NOMO-1 (cell line): ENCODE measurements around the gene TNNI2.
"Not testable (repeated sequence)": the region's sequence is repeated elsewhere in the genome, so short reads cannot be mapped to it uniquely, and the experiment has no call there.

ENCODE experiments used
- DNase-seq, 2 experiments: peaks; one replicate each; lab custom pipeline; 2025; ENCODE audit not compliant: unreplicated experiment in 2 of 2; lab: John Stamatoyannopoulos, UW

Gene TNNI2

DNA sequence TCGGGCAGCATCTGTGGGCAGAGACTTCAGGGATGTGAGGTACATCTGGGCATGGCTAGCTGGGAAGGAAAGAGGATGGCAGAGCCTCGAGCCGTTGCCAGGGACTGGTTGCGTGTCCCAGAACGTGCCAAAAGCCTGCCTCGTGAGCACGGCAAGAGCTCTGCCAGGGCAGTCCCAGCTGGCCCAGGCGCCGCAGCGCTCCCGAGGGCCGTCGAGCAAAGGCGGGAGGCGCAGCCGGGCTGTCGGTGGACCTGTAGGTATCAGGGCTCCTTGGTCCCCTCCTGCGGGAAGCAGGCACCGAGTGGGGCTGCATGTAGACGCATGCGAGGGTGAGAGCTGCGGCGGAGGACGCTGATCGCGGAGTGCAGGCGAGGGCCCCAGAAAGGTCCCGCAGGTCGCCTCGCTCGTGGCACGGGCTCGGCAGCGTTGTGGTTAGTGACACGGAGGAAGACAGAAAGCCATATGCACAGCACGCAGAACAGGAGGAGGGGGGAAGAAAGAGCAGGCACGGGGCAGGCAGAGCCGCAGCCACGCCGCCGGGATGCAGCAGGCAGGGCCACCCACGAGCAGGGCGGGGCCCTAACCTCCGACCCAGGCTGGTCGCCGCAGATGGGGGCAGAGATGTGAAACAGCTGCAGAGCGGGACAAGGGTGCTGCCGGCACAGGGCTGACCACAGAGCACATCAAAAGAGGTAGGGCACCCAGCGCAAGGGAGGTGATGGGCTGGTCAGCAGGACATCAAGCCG lies 32.1 kb downstream of the TNNI2 start:
- DNase-seq: no peak

DNA sequence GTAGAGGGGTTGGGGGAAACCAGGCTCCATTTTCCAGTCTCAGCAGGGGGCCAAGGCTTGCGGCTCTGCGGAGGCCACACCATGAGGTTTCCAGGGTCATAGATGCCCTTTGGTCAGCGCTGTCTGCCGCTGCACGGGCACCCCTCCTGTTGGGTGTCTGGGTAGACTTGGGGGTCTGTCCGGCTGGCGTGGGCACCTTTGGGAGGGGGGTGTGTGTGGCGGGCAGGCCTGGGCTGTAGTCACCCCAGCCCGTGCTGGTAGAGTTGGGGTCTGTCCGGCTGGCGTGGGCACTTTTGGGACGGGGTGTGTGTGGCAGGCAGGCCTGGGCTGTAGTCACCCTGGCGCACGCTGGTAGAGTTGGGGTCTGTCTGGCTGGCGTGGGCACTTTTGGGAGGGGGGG lies 32.8 kb downstream of the TNNI2 start:
- DNase-seq: no peak

DNA sequence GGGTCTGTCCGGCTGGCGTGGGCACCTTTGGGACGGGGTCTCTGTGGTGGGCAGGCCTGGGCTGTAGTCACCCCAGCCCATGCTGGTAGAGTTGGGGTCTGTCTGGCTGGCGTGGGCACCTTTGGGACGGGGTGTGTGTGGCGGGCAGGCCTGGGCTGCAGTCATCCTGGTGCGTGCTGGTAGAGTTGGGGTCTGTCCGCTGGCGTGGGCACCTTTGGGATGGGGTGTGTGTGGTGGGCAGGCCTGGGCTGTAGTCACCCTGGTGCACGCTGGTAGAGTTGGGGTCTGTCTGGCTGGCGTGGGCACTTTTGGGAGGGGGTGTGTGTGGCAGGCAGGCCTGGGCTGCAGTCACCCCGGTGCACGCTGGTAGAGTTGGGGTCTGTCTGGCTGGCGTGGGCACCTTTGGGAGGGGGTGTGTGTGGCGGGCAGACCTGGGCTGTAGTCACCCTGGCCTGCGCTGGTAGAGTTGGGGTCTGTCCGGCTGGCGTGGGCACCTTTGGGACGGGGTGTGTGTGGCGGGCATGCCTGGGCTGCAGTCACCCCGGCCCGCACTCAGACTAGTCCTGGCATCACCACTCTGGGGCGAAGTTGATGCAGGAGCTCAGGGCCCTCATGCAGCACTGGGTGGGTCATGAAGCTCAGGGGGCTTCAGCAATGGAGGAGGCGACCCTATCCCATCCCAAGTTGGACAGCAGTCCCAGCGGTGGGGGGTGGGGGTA lies 33.6 kb downstream of the TNNI2 start:
- no peak for DNase-seq

DNA sequence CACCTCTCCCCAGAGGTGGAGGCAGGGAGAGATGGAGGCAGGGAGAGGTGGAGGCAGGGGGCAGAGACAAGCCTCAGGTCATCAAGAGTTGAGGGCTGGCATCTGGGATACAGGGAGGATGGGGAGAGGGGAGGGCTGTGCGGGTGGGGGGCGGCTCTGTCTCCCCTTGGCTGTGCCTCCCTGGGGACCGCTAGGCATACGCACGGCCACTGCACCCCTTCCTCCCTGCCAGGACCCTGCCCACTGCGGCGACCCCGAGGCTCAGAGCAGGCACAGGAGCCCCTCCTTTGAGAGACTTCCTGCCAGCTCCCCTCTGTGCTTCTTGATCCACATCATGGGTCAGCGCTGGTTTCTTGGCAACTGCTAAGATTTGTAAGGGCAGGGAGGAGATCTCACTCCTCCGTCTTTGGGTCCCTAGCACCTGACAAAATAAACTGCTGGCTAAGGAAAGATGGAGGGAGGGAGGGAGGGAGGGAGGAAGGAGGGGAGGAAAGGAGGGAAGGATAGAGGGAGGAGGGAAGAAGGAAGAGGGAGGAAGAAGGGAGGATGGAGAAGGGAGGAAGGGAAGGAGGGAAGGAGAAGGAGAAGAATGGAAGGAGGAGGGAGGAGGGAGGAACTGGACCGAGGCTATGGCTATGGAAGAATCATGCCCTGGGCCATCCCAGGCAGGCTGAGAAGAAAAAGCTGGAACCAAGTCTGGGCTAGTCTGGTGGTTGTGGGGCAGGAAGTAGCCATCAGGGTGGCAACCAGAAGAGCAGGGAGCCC lies 34.4 kb downstream of the TNNI2 start:
- DNase-seq: no peak

DNA sequence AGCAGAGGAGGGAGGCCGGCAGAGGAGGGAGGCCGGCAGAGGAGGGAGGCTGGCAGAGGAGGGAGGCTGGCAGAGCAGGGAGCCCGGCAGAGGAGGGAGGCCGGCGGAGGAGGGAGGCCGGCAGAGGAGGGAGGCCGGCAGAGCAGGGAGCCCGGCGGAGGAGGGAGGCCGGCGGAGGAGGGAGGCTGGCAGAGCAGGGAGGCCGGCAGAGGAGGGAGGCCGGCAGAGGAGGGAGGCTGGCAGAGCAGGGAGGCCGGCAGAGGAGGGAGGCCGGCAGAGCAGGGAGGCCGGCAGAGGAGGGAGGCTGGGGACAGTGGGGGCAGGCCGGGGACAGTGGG lies 35.0 kb downstream of the TNNI2 start:
- not testable (repeated sequence) for DNase-seq

DNA sequence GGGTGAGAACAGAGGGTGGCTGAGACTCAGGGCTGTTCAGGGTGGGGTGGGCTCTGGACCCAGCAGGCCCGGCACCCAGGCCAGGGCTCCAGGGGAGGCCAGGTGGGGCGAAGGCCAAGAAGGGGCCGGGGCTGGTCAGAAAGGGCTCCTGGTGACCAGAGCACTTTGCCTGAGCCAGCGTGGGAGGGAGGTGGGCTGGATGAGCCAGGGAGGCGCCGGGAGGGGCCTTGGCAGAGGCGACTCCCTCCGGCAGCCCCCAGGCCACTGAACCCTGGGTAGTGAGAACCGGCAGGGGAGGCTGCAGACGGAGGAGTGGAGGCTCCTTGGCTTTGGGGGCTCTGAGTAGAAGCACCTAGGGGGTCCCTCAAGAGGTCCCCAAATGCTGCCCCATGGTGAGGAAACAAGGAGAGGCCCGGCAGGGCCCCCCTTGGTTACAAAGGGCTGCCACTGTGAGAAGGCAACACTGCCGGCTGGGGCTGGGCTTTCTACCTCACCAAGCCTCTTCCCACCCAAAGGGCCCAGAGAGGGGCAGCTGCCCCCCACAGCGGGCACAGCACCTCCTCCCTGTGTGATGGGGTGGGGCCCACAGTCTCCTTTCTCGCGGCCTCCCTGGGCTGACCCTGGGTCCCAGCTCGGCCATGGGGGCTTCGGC lies 35.8 kb downstream of the TNNI2 start:
- not testable (repeated sequence) for DNase-seq

DNA sequence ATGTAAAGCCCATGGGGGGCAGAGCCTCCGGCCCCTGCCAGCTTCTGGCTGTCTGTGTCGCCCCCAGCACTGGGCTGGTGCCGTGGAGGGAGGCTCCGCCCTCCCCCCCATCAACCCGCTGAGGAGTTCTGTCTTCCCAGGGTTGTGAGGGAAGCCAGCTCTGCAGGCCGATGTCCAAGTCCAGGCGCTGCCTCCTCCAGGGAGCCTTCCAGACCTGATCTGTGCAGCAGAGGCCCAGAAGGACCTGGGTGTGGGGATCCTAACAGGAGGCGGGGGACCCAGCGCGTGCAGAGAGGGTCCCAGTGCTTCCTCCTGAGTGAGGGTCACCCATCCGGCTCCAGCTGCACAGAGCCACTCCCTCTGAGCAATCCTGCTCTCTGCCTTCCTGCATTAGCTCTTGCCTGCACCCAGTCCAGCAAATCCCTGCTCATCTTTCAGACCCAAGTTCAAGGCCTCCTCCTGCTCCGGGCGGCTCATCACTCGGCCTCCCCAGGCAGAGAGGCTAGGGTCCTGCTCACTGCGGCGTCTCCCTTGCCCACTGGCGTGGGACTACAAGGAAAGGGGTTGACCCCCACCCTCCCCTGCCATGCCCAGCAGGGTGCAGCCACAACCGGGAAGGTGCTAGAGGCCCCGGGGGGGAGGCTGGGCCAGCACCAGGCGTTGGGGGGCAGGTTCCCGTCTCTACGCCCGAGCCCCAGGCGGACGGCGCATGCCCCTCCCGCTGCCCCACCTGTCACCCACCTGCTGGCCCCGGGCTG lies 36.5 kb downstream of the TNNI2 start:
- no peak for DNase-seq

DNA sequence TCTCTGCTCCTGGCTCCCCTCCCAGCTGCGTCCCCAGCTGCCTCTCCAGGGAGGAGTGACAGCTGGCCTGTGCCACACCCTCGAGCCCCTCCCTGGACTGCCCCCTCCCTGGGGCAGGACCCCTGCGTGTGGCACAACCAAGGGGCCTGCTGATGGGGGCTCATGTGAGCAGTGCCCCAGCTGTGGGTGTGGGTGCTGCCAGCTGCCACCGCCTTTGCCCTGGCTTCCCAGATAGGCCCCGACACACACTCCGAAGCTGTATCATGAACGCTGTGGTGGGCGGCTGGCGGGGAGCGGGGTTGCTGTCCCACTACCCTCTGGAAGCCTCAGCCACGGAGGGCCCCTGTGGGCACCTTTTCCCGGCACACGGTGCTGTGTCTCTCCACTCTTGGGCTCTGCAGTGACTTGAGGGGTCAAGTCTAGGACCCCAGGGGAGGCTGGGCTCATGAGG lies 37.1 kb downstream of the TNNI2 start:
- DNase-seq: not testable (repeated sequence)

DNA sequence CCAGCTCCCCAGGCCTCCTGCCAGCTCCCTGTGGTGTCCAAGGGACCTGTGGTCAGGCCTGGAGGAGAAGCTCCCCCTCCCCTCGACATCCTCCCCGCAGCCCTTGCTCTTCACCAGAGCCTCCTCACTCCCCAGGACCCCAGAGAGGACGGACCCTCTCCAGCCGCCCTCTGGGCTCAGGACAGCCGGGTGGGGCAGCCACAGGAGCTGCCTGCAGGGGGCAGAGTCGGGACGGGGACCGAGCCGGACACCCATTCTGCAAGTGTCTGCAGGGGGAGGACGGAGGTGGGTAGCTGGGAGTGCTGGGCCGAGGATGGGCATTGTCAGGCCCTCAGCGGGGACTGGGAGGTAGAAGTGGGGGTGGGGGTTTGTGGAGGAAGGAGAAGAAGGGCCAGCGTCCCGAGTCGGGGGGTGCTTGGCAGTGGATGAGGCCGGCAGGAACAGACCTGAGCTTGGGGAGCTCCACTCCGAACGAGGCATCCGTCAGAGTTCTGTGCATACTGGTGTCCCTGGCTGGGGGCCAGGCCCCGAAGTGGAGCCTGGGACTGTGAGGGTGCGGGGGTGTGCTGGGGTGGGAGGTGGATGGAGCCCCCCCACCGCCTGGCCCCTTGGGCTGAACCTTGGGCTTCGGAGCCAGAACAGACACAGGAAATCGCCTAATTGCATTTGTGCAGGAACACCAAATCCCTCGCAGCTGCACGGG lies 37.7 kb downstream of the TNNI2 start:
- DNase-seq: no peak

DNA sequence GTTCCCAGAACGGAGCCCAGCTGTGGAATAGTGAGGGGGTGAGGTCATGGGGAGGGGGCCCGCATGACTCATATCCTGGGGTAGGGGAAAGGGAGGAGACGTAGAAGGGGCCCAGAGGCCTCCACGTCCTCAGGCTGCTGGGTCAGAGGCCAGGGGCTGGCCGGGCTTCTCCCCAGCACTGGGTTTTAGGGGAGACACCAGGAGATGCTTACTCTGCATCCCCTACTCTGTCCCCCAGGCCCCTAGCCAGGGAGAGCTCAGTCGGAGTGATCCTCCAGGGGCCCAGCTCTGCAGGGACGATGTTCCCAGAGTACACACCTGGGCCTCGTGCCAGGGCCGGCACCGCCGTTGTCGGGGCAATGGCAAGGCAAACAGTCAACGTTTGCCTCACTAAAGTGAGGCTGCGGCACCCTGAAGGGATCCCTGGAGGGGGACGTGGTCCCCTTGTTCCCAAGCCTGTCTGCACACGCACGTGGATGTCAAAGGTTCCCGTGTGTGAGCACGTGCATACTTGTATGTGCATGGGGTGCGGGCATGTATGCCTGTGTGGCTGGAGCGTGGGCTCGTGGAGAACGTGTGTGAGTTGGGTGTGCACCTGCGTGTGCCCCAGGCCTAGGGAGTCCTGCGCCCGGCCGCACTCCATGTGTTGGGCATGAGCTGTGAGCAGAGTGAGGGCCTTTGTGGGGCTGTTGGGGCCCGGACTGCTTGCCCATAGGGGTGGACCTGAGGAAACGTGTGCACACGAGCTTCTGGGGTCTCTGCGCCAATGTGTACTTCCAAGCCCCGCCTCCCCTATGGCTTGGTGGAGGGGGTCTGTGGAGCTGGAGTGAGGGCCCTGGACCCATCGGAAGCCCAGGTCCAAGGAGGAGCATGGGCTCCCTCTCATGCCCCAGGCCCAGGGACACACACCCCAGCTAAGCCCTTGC lies 38.7 kb downstream of the TNNI2 start:
- DNase-seq: no peak

DNA sequence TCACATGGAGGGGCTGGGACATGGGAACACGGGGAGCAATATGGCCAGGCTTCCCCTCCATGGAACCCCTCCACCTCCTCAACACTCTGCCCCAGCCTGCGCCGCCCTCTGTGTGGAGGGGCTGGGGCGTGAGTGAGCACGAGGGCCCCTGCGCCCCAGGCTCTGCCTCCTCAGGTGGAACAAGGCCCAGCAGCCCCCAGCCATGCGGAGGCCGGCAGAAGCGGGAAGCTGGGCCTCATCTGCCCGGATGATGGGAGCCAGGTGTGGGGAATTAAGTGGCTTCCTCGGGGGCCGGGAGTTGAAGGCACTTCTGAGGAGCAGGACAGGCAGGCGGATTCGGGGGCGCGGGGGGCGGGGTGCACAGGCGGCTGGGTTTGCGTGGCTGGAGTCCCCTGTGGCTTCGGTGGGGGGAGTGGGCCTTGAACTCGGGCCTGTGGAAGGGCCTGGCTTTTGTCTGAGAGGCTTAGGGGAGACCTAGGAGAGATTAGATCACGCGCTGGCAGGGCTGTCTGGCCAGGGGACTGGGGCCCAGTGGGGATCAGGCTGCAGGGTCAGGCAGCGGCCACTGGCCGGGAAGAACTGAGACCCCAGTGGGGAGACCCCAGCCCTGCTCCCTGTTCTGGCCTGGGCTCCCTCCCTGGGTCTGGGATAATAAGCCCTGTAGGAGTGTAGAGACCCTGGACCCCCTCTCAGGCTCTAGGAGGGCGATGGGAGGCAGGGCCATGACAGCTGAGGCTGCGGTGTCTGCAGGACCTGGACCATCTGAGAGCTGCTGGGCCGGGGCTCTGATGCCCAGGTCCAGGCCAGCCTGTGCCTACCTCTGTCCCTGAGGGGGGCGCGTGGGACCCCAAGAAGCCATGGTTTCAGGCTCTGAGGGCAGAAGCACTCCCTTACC lies 39.6 kb downstream of the TNNI2 start:
- DNase-seq: no peak

DNA sequence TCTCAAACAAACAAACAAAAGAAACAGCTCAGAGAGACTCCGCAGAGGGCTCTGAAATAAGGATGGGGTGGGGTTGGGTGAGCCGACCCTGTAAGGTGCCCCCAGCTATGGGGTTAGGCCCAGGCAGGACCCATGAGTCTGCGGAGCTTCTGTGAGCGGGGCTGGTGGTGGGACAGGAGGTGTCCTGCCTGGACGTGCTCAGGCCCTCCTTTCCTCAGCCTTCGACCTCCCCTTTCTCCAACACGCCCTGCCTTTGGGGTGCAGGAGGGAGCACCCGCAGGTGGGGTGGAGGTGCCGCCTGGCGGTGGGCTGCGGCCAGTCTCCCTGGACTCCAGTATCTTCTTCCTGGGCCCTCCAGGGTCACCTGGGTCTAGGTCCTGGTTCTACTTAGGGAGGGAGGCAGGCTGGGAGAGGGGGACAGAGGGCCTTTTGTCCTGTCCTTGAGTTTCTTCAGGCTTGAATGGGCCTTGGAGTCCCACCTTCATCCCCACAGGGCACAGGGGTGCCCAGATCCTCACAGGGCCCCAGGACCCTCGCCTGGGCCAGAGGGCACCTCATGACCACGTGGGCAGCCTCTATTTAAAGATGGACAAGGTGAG lies 40.7 kb downstream of the TNNI2 start:
- DNase-seq: no peak

DNA sequence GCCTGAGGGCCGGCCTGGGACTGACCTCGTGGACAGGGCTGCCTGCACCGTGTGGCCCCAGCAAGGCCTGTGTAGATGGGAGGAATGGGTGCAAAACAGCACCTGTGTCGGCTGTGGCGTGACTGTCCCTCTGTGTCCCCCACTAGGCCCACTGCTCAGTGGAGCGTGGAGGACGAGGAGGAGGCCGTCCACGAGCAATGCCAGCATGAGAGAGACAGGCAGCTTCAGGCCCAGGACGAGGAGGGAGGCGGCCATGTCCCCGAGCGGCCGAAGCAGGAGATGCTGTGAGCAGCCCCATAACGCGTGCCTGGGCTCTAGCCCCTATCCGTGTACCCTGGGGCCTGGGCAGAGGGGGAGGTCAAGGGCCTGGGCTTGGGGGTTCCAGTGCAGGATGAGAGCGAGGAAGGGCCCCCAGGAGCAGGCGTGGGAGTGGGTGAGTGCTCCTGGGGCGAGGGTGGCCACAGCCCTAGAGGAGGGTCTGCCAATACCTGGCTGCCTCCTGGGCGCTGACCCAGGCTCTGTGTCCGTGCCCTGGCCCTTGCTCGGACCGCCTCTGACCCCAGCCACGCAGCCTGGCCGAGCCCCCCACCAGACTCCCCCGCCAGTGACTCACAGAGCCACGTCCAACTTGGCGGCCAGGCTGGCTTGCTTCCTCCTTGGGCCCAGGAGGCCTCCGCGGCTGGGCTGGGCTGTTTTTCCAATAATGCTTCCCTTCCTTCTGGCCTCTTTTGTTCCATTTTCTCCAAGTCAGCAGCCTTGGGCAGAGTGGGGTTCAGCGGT lies 41.4 kb downstream of the TNNI2 start:
- no peak for DNase-seq

DNA sequence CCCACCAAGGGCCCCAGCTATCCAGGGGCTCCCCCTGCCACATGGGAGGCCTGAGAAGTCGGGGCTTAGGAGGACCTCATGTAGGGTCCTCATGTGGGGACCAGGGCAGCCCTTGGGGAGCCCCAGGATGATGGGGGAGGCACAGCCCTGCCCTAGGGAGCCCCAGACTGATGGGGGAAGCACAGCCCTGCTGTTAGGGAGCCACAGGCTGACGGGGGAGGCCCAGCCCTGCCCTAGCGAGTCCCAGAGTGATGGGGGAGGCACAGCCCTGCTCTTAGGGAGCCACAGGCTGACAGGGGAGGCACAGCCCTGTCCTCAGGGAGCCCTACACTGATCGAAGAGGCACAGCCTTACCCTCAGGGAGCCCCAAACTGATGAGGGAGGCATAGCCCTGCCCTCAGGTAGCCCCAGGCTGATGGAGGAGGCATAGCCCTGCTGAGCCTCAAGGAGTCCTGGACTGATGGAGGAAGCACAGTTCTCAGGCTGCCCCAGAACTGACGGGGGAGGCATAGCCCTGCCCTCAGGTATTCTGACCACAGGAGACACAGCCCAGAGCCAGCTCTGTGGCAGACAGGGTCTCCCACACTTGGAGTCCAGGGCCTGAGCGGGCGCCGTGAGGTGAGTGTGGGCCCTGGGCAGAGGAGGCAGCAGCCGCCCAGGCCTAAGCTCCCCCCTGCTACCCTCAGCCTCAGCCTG lies 42.1 kb downstream of the TNNI2 start:
- no peak for DNase-seq

DNA sequence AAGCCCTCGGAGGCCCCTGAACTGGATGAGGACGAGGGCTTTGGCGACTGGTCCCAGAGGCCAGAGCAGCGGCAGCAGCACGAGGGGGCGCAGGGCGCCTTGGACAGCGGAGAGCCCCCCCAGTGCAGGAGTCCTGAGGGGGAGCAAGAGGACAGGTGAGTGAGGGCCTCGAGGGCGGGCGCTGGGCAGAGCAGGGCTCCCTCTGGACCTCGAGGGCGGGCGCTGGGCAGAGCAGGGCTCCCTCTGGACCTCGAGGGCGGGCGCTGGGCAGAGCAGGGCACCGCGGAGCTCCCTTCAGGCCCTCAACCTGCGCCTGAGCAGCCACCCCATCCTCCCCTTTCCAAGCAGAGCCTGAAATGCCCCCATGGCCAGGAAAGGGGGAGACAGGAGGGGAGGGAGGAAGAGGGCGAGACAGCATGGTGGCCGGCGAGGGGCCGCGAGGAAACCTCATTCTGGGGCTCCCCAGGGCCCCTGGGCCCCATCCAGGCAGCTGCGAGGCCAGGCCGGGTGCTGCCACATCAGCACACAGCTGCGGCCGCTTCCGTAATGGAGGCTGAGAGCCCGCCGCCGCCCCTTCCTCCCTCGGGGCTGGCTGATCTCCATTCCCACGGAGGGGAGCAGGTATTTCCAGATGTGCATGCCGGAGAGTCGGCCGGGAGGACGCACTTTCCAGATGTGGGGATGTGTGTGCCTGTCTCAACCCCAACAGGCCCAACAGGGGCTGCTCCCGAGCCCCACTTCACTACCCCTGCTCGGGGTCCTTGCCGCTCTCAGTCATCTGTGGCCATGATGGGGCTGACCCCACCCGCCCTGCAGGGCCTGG lies 42.9 kb downstream of the TNNI2 start:
- DNase-seq: no peak
